Midbrain (tissue), 1 donor: ENCODE data around the gene C19orf47.
A peak's percentile ranks its signal among the peaks of the same experiment; 100 is the strongest.
"Not testable (repeated sequence)": the region's sequence is repeated elsewhere in the genome, so short reads cannot be mapped to it uniquely, and the experiment has no call there.

ENCODE experiments used
- DNase-seq: peaks from one replicate; lab custom pipeline; 2025; lab: John Stamatoyannopoulos, UW

The C19orf47 gene

GRCh38 chr19:40348961-40349507 lies 837 bp upstream of the C19orf47 start:
- no peak for DNase-seq

DNA sequence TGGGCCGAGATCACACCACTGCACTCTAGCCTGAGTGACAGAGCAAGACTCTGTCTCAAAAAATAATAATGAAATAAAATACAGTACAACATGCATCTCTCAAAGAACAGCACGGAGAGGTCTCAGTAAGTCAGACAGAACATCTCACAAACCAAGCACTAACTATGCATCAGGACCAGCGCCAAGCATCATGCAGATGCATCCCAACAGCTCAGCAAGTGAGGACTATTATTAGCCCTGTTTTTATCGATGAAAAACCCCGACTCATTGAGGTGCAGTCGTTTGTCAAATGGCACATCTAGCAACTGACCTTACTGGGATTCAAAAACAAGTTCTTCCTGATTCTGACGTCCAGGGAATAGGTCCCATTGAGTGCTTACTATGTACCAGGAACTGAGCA lies 3.8 kb downstream of the C19orf47 start:
- no peak for DNase-seq

GRCh38 chr19:40342644-40343311 lies 5.4 kb downstream of the C19orf47 start:
- DNase-seq, result no peak

DNA sequence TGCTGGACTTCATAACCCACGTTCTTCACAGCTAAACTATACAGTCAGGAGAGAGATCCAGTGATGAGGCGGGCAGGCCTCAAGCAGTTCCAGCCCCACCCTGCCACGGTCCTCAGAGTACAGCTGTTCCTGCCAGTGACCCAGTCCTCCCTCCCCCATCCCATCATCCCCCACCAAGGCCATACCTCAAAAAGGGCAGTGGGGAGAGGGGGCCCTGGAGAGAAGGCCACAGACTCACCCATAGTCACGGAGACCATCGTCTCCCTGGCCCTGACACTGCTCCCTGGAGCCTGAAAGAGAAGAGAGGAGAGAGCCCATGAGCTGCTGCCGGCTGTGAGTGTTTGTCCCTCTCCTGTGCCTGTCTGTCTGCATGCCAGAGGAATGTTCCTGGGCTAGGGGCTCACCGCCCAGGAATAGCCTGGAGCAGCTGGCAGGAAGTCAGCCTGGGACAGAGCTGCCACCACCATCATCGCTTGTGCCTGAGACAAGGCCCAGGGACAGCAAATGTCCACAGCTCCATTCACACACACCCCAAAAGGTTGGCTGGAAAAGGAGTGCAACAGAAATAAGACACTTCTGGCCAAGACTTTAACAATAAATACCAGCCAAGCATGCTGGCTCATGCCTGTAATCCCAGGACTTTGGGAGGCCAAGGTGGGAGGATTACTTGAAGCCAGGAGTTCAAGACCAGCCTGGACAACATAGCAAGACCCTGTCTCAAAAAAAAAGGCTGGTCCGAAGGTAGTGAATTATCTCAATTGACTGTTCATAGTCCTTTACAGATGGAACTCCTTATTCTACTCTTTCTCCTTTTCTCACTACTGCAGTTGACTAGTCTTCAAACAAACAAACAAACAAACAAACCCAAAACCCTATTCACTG lies 6.4 kb downstream of the C19orf47 start:
- DNase-seq, result peak; percentile 47

DNA sequence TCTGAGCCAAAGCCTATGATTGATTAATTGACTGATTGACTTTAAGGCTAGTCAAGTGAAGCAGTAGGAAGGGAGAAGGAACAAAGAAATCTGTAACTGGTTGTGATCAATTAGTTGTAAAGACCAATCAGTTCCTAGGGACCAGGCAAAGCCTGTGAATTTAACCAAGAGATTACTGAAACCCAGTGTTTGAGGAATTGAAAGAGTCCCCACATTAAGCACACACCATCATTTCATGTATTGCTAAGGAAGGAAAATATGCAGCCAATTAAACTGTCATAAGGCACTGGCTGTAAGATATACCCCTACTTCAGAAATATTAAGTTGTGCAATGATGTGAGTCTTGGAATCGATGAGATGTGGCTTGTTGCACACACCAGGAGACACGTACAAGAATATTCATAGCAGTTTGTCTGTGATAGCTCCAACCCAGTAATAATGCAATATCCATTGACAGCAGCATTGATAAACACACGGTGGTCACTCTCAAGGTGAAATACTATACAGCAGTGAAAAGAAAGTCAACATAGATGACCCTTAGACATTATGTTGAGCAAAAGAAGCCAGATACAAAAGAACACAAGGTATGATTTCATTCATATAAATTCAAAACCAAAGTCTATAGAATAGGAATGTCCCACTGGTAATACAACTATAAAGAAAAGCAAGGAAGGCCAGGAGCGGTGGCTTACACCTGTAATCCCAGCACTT lies 9.0 kb downstream of the C19orf47 start:
- no peak for DNase-seq

GRCh38 chr19:40337594-40337993 lies 10.6 kb downstream of the C19orf47 start:
- DNase-seq, result no peak

DNA sequence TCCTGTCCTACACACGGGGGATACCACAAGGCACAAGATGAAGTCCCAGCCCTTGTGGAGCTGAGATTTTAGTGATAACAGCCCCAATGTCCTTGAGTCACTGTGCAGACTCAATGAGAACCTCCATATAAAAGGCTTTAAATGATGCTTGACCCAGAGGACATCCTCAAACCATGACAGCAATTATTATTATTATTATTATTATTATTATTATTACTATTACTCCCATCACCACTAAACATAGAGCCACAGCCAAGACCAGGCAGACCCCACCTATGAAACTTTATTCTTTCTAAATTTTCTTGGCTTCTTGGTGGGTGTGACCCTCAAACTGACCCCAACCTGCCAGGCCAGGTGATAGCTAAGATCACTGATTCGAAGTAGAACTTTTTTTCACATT lies 11.1 kb downstream of the C19orf47 start:
- DNase-seq, result no peak

- no peak for DNase-seq
Measured at GRCh38 chr19:40336601-40336900, 11.6 kb downstream of the C19orf47 start.

- DNase-seq, result no peak
Measured at GRCh38 chr19:40335855-40336600, 12.2 kb downstream of the C19orf47 start.

GRCh38 chr19:40335101-40335500 lies 13.1 kb downstream of the C19orf47 start:
- DNase-seq, result no peak

DNA sequence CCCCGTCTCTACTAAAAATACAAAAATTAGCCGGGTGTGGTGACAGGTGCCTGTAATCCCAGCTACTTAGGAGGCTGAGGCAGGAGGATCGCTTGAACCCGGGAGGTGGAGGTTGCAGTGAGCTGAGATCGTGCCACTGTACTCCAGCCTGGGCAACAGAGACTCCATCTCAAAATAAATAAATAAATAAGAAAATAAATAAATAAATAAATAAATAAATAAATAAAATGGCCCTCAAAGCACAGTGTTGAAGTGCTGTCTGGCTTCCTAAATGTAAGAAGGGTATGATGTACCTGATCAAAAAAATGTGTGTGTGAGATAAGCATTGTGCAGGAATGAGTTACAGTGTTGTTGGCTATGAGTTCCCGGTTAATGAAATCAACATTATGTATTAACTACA lies 15.1 kb downstream of the C19orf47 start:
- not testable (repeated sequence) for DNase-seq

DNA sequence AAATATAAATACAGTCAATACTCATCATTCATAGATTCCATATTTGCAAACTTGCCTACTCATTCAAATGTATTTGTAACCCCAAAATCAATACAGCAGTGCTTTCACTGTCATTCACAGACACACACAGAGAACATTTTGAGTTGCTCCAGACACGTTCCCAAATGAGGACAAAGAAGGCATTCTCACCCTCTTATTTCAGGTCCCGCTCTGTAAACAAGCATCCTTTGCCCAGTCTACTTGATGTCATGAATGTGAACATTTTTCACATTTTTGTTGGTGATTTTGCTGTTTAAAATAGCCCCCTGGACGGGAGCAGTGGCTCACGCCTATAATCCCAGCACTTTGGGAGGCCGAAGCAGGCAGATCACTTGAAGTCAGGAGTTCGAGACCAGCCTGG lies 15.5 kb downstream of the C19orf47 start:
- DNase-seq, result peak; percentile 54

GRCh38 chr19:40331052-40331451 lies 17.1 kb downstream of the C19orf47 start:
- DNase-seq, result no peak

DNA sequence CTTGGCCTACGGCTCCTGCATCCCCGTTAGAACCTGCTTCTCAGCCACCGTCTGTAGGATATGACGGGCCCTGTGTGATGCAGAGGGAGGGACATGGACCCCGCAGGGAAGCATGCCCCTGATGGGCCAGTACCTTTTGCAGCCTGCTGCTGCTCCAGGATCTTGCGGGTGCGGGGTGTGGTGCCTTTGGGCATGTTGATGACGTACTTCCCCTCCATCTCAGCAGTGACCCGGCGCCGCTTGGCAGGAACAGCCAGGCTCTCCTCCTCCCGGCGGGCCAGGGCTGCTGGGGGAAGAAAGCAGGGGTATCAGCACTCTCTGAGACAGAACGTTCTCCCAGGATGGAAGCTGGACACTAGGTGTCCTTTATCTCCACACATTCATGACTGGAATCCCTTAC lies 22.0 kb downstream of the C19orf47 start:
- no peak for DNase-seq

DNA sequence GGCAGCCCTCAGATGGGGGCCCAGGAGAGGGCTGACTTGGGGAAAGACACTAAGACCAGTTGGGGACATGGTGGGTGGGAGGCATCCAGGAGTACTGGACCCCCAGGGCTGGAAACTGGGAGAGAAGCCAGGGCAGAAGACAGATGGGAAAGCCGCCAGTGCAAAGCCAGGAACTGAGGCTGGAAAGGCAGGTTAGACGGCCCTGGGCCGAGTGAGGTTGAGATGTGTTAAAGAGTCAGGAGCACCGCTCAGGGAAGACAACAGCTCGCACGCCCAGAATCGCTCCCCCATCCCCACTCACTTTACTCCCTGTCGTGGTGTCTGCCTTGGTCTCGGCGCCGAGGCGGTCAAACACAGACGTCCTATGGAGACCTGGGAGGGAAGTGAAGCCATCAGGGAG lies 24.5 kb downstream of the C19orf47 start:
- no peak for DNase-seq

GRCh38 chr19:40322951-40323615 lies 25.1 kb downstream of the C19orf47 start:
- no peak for DNase-seq

- DNase-seq, result no peak
Measured at GRCh38 chr19:40322271-40322610, 26.0 kb downstream of the C19orf47 start.

- no peak for DNase-seq
Measured at GRCh38 chr19:40321566-40322270, 26.5 kb downstream of the C19orf47 start.

- no peak for DNase-seq
Measured at GRCh38 chr19:40321076-40321475, 27.1 kb downstream of the C19orf47 start.

DNA sequence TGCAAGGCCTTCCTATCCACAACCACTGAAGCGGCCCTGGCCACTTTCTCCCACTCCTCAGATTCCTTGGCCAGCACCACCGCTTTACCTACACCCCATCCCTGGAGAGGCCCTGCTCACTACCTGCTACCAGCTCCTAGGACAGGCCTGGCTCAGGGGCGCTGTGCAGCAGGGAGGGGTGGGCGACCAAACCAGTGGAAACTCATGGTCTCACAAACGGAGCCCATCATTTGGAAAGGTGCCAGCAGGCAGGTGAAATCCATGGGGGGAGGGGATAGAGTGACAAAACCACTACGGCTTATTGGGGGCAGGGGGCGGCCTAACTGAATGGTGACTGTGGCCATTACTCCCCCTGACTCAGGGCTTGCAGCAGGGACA lies 27.6 kb downstream of the C19orf47 start:
- no peak for DNase-seq

DNA sequence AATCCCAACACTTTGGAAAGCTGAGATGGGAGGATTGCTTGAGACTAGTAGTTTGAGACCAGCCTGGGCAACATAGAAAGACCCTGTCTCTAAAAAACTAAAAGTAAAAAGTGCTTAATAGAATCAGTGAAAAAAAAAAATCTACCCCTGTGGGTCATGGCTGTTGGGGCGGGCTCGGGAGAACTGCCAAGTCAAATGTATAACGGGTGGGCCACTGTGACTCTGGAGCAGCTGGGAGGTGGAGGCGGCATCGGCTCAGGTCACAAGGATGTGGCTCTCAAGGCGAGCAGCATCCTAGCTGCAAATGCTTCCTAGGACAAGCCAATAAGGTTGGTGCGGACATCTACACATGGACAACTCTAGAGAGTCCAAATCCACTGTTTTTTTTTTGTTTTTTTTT lies 30.9 kb downstream of the C19orf47 start:
- DNase-seq, result no peak
